ENCODE data around the gene CCDC179.

Gene CCDC179

GRCh38 chr11:22860241-22860640 is at the start of gene CCDC179:
TSS of gene CCDC179 (minus strand) at chr11:22860474. CDS start at chr11:22860421, 53 bp downstream.
- no peak for DNase-seq (ENCODE audit: low read depth)

GRCh38 chr11:22903782-22904181 is 43.5 kb upstream of the CCDC179 start:
- no peak for DNase-seq (ENCODE audit: low read depth)

DNA sequence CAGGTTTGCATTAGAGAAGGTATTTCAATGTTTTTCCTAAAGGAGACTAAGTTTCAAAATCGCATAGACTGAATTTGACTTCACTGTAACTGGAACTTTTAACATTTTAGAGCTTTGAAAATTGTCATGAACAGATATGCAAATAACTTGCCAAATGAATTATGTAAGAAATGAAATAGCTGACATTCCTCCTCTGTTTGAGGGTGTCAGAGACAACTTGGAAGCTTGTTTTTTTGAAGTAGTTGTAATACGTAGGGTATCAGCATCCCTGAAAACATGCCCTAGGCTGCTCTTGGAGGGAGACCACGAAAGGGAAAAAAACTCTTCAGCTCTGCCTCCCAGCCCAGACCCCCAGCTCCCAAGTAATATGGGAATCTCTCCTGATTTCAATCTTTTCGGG is 41.3 kb upstream of the CCDC179 start:
- DNase-seq (ENCODE audit: low read depth) = no peak

- DNase-seq (ENCODE audit: low read depth) = no peak
These were observed 40.7 kb upstream of the CCDC179 start for GRCh38 chr11:22900764-22901486.

GRCh38 chr11:22898036-22898435 is 37.8 kb upstream of the CCDC179 start:
- DNase-seq (ENCODE audit: low read depth) = no peak

DNA sequence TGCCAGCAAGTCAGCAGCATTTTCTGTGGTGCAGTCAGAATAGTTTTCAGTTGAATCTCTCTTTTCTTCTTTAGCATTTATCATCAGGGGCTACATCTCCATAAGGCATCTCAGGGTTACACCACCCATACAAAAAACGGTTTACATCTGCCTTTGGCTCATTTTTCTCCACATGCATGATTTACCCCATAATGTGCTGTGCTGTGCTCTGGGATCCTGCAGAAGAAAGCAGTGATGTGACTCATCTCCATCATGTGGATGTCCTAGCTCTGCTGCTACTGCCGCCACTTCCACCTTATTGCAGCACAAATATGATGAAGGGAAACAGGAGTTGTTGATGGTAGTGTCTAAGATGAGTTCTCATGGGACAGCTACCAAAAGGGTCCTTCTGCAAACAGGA is 30.0 kb upstream of the CCDC179 start:
- DNase-seq (ENCODE audit: low read depth) = no peak

GRCh38 chr11:22884217-22884616 is 23.9 kb upstream of the CCDC179 start:
- DNase-seq (ENCODE audit: low read depth) = no peak

DNA sequence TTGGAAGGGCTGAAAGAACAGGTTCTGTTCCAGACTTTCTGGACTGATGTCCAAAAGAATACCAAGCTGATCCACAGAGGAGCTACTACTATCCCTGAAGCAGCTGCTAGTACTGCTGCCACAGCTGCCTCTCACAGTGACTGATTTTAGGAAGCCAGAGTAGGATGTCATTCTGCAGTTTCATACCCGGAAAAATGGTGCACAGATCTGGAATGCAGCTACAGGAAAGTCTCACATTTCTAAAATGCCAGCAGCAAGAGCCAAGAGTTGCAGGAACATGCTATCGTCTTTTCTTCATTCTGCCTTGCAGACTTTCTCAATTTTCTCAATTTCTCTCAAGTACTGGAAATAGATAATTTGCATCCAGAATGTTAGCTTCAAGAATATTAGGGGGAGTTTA is 19.4 kb upstream of the CCDC179 start:
- DNase-seq (ENCODE audit: low read depth) = no peak

DNA sequence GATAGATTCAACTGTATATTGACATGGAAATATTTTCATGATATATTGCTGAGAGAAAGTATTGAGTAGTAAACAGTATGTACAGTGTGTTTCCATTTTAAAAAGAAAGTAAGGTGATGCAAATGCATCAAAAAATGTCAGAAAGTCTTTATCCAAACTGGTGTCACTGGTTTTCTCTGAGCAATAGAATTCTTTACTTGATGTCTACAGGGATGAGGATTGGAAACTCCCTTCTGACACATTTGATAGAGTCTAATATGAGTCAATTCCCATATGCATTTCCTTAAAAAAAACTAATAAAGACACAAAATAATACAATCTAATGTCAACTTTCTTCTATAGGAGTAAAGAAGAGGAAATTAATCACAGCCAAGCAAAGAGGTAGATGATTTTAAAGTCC is 18.3 kb upstream of the CCDC179 start:
- DNase-seq (ENCODE audit: low read depth) = no peak

- no peak for DNase-seq (ENCODE audit: low read depth)
These were observed 17.8 kb upstream of the CCDC179 start for GRCh38 chr11:22878039-22878438.

DNA sequence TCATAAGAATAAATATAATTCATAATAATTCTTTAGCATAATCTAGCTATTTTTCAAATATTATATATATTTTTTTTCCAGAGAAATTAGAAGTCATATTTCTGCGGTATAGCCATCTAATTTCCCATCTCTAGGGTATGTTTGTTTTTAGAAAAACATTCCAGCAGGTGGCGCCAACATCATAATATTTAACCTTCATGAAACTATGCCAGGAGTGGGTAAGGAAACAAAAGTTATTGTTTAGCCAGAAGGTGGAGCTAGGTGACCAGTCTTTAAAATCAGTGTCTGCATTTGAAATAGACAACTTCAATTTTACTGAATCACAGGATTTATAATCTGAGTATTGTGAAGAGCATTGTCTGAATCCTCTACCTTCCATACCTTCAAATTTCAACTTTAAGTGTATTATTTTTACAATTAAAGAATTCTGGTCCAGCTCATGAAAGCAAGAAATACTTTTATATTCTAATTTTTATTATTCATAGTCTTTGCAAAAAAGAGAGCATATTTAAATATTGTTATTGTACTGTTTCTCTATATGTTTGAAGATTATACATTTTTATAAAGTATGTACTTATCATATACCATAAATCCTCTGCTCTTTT is 15.7 kb upstream of the CCDC179 start:
- DNase-seq (ENCODE audit: low read depth) = peak; percentile 18

GRCh38 chr11:22869325-22869724 is 9.1 kb upstream of the CCDC179 start:
- DNase-seq (ENCODE audit: low read depth) = no peak

GRCh38 chr11:22859756-22860155 is 518 bp downstream of the CCDC179 start:
- DNase-seq (ENCODE audit: low read depth) = no peak

DNA sequence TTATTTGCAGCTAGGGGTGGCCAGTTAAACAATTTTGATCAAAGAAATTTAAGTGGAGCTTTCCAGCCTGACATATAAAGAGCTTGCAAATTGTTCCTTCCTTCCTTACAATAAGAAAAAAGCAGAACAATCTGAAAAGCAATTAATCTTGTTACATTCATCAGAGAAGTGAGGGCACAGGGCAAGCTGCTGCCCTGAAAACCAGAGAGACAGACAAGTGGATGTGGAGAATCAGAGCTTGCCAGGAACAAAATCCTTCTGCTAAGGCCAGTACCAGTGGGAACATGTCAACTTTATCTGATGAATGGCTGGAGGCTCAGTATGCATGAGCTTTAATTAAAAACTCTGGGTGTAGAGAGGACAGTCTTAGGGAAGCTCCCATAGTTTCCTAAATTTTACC is 8.8 kb downstream of the CCDC179 start:
- no peak for DNase-seq (ENCODE audit: low read depth)

GRCh38 chr11:22846726-22847125 is 13.5 kb downstream of the CCDC179 start:
- no peak for DNase-seq (ENCODE audit: low read depth)

DNA sequence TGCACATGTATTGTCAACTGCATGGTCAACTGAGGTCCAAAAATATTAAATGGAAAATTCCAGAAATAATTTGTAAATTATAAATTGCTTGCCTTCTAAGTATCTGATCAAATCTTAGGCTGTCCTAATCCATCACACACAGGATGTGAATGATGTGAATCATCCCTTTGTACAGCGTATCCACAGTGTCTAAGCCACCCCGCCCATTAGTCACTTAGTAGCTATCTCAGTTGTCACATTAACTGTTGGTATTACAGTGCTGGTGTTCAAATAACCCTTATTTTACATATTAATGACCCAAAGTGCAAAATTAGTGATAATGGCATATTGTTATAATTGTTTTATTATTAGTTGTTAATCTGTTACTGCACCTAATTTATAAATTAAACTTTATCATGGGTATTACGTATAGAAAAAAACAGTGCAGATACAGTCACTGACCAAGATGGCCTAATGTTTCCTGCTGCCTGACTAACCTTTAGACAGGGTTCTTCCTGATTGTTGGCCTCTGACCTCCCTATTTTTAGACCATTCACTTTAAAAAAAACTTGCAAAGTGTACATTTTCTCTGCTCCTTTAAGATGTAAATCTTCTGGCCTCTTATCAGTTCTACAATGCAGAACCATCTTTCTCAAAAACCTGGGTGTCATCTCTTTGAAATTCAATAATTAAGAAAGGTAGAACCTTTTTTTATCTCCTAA is 27.8 kb downstream of the CCDC179 start:
- no peak for DNase-seq (ENCODE audit: low read depth)

DNA sequence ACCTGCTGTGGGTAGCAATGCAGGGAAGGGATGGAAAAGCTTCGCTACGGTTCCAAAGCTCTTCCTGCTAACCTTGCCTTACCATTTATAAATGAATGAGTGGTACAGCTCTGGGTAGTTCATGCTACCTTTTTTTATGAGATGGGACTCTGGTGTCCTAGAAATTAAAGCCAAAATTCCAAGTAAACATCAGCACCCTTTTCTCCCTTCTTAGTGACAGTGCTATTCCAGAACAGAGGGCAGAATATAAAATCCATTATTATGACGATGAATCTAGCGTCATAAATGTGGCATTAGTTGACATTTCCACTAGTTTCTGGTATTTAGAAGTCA is 30.2 kb downstream of the CCDC179 start:
- no peak for DNase-seq (ENCODE audit: low read depth)

GRCh38 chr11:22829231-22830081 is 30.8 kb downstream of the CCDC179 start, which contains the start of gene SVIP:
TSS of gene SVIP (minus strand) at chr11:22829801. CDS start at chr11:22829748, 53 bp downstream.
- DNase-seq (ENCODE audit: low read depth) = peak; percentile 88

DNA sequence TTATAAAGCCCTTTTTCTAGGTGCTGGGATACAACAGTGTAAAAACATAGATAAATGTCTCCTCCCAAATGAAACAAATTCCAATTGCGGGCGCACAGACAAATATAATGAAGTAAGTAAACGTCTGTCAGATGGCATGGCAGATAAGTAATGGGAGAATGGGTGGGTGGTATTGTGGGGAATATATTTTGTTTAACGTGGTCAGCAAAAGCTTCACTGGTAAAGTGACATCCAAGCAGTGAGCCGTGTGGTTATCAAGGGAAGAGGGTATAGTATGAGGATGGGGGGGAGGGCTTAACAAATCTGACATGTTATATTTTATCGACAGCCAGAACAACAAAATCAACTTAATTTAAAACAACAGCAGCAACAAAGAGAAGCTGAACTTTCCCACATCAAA is 31.9 kb downstream of the CCDC179 start:
- DNase-seq (ENCODE audit: low read depth) = no peak

DNA sequence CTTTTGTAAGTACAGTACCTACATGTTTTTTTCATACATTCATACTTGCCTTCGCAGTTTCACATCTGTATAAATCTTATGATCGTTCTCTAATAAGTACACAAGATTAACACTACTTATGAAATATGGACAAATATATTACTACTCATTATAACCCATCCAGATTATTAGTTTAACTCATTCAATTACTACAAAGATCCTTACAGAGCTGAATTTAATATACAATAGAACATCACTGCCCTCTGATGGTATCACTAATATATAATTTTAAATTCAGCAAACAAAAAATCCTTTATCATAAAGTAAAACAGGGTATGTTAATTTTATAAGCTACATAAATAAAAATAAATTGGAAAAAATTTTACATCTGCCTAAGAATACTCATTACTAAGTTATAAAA is 38.1 kb downstream of the CCDC179 start:
- no peak for DNase-seq (ENCODE audit: low read depth)

GRCh38 chr11:22809893-22810292 is 50.4 kb downstream of the CCDC179 start:
- no peak for DNase-seq (ENCODE audit: low read depth)

DNA sequence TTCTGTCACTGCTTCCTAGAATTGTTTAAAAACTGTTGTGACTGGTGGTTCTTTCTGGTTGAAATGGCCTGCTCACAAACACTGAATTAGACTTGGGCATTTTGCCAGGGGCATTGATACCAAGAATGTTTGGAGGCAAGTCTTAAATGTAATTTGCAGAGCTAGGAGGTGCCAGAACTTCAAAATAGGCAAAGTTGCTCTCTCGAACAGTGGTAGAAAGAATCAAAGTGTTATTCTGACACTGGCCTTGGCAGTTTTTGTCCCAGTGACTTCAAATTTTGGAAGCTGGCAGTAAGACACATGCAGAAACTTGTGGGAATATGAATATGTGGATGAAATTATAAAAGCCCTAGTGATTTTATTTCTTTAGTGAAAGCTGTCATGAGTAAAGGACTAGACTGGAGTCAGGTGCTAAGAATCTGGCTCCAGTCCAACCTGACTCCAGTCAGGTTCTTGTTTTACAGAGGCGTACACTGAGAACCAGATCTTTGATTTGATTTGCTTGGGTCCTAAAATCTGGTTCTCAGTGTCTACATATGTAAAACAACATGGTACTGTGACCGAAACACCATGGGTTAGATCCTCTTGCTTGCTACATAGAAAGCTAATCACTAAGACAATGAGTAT is 51.6 kb downstream of the CCDC179 start:
- DNase-seq (ENCODE audit: low read depth) = no peak

Data from stimulated activated CD8-positive, alpha-beta memory T cell treated with anti-CD3 and anti-CD28 coated beads, Interleukin-4, amount 100 ng/mL, for 24 hours (primary cell).